ENCODE data around the gene DACT2. TPM values are rescaled to one million over a fixed set of nuclear protein-coding genes. Genes with fewer than 3 reads are reported as not detected.

The DACT2 gene
- total and polyA plus RNA-seq, 10 of the 15 experiments (the other 5 are each of a cell fraction or from before 2014, with no cell fraction given) = not detected

DNA sequence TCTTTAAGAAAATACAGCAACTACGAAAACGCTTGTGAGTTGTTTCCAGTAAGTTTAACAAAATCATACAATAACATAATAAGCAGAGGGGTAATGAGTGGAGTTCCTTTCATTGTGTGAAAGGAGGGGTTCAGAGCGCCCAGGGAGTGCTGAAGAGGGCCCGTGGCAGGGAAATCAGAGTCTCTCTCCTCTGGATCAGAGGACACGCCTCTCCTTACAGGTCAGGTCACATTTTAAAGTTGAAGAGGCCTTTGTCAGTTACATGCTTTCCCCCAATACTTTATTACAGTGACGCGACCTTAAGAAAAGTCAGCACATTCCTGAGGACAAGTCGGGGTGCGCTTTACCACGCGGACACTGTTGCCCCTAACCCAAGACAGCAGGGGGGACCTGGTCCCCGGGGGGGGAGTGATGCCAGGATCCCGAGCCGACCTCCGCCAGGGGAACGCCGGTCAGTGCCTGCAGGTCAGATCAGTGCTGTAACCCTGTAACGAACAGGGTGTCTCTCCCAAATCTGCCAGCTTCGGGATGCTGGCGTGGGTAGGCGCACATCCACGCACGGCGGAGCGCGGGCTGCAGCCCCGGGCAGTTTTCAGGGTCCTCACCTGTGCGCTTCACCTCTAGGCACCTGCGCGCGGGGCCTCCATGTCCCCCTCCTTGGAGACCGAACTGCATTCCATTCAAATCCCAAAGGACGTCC lies 848 bp downstream of the DACT2 start (continued):
- TF ChIP-seq, protein P1, sequence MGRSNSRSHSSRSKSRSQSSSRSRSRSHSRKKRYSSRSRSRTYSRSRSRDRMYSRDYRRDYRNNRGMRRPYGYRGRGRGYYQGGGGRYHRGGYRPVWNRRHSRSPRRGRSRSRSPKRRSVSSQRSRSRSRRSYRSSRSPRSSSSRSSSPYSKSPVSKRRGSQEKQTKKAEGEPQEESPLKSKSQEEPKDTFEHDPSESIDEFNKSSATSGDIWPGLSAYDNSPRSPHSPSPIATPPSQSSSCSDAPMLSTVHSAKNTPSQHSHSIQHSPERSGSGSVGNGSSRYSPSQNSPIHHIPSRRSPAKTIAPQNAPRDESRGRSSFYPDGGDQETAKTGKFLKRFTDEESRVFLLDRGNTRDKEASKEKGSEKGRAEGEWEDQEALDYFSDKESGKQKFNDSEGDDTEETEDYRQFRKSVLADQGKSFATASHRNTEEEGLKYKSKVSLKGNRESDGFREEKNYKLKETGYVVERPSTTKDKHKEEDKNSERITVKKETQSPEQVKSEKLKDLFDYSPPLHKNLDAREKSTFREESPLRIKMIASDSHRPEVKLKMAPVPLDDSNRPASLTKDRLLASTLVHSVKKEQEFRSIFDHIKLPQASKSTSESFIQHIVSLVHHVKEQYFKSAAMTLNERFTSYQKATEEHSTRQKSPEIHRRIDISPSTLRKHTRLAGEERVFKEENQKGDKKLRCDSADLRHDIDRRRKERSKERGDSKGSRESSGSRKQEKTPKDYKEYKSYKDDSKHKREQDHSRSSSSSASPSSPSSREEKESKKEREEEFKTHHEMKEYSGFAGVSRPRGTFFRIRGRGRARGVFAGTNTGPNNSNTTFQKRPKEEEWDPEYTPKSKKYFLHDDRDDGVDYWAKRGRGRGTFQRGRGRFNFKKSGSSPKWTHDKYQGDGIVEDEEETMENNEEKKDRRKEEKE (IDR thresholded peaks at IDR 0.05) = no peak
- no peak for TF ChIP-seq ETV6 (conservative IDR thresholded peaks at IDR 0.05 in 1 of 2, IDR thresholded peaks at IDR 0.05 in 1 of 2; ENCODE audit: borderline replicate concordance in 1 of 2, low read depth in 1 of 2)
- TF ChIP-seq ZNF274 (IDR thresholded peaks at IDR 0.05; ENCODE audit: insufficient read depth, insufficient read length) = no peak
- no peak for TF ChIP-seq SMC3 (IDR thresholded peaks at IDR 0.05; ENCODE audit: borderline replicate concordance, low read length)

DNA sequence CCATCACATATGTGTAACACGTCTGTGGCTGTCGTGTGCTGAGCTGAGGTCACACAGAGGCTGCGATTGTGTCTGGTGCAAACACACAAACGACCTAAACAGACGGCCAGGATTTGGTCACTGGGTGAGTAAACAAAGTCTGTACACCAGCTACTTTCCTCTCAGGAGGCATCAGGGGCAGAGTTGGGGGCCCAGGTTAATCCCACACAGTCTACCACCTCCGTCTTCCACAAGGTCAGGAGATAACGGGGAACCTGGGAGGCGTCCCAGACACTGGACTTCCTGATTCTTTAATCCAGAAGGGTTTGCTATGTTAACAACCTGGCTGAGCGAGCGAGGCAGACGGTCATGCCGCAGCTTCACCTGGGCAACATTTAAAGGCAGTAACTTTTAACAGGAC lies 1.5 kb downstream of the DACT2 start:
- ChIA-PET POLR2A (no interaction called here), RAD21 (ENCODE audit: unreplicated experiment) (no interaction called here), CTCF (no interaction called here), SMC1A (ENCODE audit: uncharacterized antibody, unreplicated experiment) (no interaction called here)
- Histone ChIP-seq H4K20me1 (ENCODE audit: control insufficient read depth, insufficient read depth) (no peaks in the 10 kb centered on the region), H2AFZ (ENCODE audit: control insufficient read depth, low read depth, low read length) (no peak overlapping the region), H3K4me1 (ENCODE audit: control insufficient read depth, insufficient read depth, low read length) (no peaks in the 10 kb centered on the region), H3K9me3 (replicated peaks; ENCODE audit: control insufficient read depth, insufficient read depth, low read length) (no peaks in the 10 kb centered on the region), H3K79me2 (ENCODE audit: control insufficient read depth, insufficient read depth, low read length) (no peaks in the 10 kb centered on the region), H3K27ac (ENCODE audit: control insufficient read depth, insufficient read depth) (no peak overlapping the region), H3K36me3 (ENCODE audit: control insufficient read depth in 2 of 2, insufficient read depth in 2 of 2, low read length in 1 of 2) (no peaks in the 10 kb centered on the region), H3K4me2 (ENCODE audit: control insufficient read depth, insufficient read depth) (no peak overlapping the region), H3K4me3 (no peak overlapping the region), H3K9ac (ENCODE audit: control insufficient read depth, insufficient read depth, low read length) (no peak overlapping the region), H3K27me3 (replicated peaks in 1 of 2; ENCODE audit: control insufficient read depth in 2 of 2, insufficient read depth in 2 of 2, low read length in 1 of 2) (no peaks in the 10 kb centered on the region)
- BruUV-seq (replicated peaks) = no TSS peak
- FAIRE-seq = no peak
- intact Hi-C loops (cut with micrococcal nuclease; ENCODE audit: unreplicated experiment) = no loop called here
- in situ Hi-C loops (cut with MboI) = no loop called here
- ATAC-seq = no peak
- no peak for DNase-seq (ENCODE audit: low read depth, low spot score)
- 37% methylated on average over 12 of the region's 12 CpGs for WGBS (ENCODE audit: insufficient coverage, insufficient replicate concordance, low lambda C conversion rate, missing lambda C conversion rate)
- no peak for TF ChIP-seq BACH1 (IDR thresholded peaks at IDR 0.05; ENCODE audit: borderline replicate concordance)
- TF ChIP-seq, protein P1 (IDR thresholded peaks at IDR 0.05) = no peak
- no peak for TF ChIP-seq JUNB (IDR thresholded peaks at IDR 0.05)
- no peak for TF ChIP-seq BCL11A (IDR thresholded peaks at IDR 0.05; ENCODE audit: low read depth, low read length)
- TF ChIP-seq NR2F1 (conservative IDR thresholded peaks at IDR 0.05) = no peak
- TF ChIP-seq SUPT20H (IDR thresholded peaks at IDR 0.05; ENCODE audit: borderline replicate concordance, control insufficient read depth, low read depth, low read length) = no peak
- no peak for TF ChIP-seq ASH2L (IDR thresholded peaks at IDR 0.05; ENCODE audit: borderline replicate concordance, low read depth)
- no peak for TF ChIP-seq STAT3 (IDR thresholded peaks at IDR 0.05; ENCODE audit: low read depth, low read length)
- no peak for TF ChIP-seq WRNIP1 (IDR thresholded peaks at IDR 0.05; ENCODE audit: borderline replicate concordance, low read depth, low read length)
- TF ChIP-seq FOXM1 (IDR thresholded peaks at IDR 0.05; ENCODE audit: low read depth, low read length) = no peak
- no peak for TF ChIP-seq MYB (IDR thresholded peaks at IDR 0.05; ENCODE audit: borderline replicate concordance, low read depth, low read length)
- TF ChIP-seq, protein P2, sequence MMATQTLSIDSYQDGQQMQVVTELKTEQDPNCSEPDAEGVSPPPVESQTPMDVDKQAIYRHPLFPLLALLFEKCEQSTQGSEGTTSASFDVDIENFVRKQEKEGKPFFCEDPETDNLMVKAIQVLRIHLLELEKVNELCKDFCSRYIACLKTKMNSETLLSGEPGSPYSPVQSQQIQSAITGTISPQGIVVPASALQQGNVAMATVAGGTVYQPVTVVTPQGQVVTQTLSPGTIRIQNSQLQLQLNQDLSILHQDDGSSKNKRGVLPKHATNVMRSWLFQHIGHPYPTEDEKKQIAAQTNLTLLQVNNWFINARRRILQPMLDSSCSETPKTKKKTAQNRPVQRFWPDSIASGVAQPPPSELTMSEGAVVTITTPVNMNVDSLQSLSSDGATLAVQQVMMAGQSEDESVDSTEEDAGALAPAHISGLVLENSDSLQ (IDR thresholded peaks at IDR 0.05) = no peak
- TF ChIP-seq RBBP5 (conservative IDR thresholded peaks at IDR 0.05) = no peak
- TF ChIP-seq MEF2A (IDR thresholded peaks at IDR 0.05; ENCODE audit: insufficient read depth, low read depth, low read length) = no peak
